Esophagus squamous epithelium (tissue), 5 donors: ENCODE measurements around the gene THEMIS2. TPM values are rescaled to one million over a fixed set of nuclear protein-coding genes. Genes with fewer than 3 reads are reported as not detected.

Source experiments
- DNase-seq: peaks from one replicate; lab custom pipeline; 2025; lab: John Stamatoyannopoulos, UW
- H3K27ac ChIP-seq, 4 donors: fragments of 200-600 bp; sonication (generic); one replicate each; pipeline ENCODE4 v1.5.1; 2016 to 2019; ENCODE audit warnings: mild to moderate bottlenecking in 1 of 4
- H3K27me3 ChIP-seq, 4 donors: fragments of 200-600 bp; sonication (generic); 1 replicate in 3 of 4; 2 replicates in 1 of 4; pipeline versions ENCODE4 v1.5.1 to v1.6.0; 2017 to 2021; ENCODE audit warnings: antibody characterized with exemption in 1 of 4
- H3K36me3 ChIP-seq, 3 donors: fragments of 200-600 bp; sonication (generic); one replicate each; pipeline ENCODE4 v1.5.1; 2016 to 2019
- H3K4me1 ChIP-seq, 3 donors: fragments of 200-600 bp; sonication (generic); one replicate each; pipeline ENCODE4 v1.5.1; 2017 to 2019
- H3K4me3 ChIP-seq, 4 donors: fragments of 200-600 bp; sonication (generic); 1 replicate in 3 of 4; 2 replicates in 1 of 4; pipeline ENCODE4 v1.5.1; 2016 to 2019; ENCODE audit warnings: mild to moderate bottlenecking in 2 of 4, moderate library complexity in 1 of 4
- H3K9me3 ChIP-seq, 3 donors: fragments of 200-600 bp; sonication (generic); one replicate each; pipeline ENCODE4 v1.5.1; 2016 to 2019
- POLR2A ChIP-seq, 4 donors: fragments of 450-650 bp; IDR thresholded peaks; one replicate each; pipeline ENCODE4 v1.6.1; 2017; ENCODE audit warnings: antibody characterized with exemption in 4 of 4, mild to moderate bottlenecking in 4 of 4, moderate library complexity in 3 of 4
- WGBS, 2 donors: methylation state at CpG; one replicate each; pipeline ENCODE4 v1.1.5; 2018; 5-methylcytosine and 5-hydroxymethylcytosine counted together
- intact Hi-C: fragments of 100-400 bp; cut with DNase I; formaldehyde crosslinking; loops from one replicate; pipeline ENCODE4 v1.15.0; 2022
- total RNA-seq, 4 donors: library from RNA; depleted of rRNA; stranded (reverse); fragments of >200 nt; gene quantifications; one replicate each; pipeline ENCODE4 v1.1.0, GENCODE V29; 2016
- TF ChIP-seq, protein P1 (sequence below), 6 experiments: fragments of 450-650 bp in 4 of 6; fragments of 200-600 bp in 2 of 6; sonication (generic) in 2 of 6; IDR thresholded peaks; one replicate each; pipeline ENCODE4 v1.5.1; 2016 to 2019; ENCODE audit warnings: antibody characterized with exemption in 6 of 6, mild to moderate bottlenecking in 4 of 6, moderate library complexity in 4 of 6
- donor health status: DM: yes; HTN: yes; CAD: no.

The THEMIS2 gene
- total RNA-seq, 4 donors from 2014 or later: 2.0 to 13.9 (median 8.6) TPM

DNA sequence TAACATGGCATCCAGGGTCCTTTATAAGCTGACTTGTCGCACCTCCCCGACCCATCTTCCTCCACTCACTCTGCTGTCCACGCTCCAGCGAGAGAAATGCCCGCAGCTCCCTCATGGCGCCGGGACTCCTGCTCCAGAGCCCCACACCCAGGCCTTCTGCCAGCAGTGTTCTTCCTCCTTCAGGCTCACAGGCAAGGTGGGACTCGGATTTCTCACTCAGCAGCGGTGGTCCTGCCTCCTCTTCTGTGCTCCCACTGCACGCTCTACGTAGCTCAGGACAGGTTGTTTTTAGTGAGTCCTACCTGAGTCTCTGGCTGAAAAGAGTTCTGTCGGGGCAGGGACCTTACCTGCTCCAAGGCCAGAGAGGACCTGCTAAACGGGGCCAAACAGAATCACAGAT is 11.2 kb downstream of the THEMIS2 start:
- 82 to 88% methylated on average over 6 to 12 of the region's 13 CpGs for WGBS, 2 donors
- no peak for DNase-seq
- no peak overlapping the region for H3K4me3 ChIP-seq
- H3K9me3 ChIP-seq: no peaks in the 10 kb centered on the region
- peak overlapping the region in 2 of 4 donors; percentile 68 to 87 for H3K27ac ChIP-seq
- no peaks in the 10 kb centered on the region for H3K27me3 ChIP-seq
- no peaks in the 10 kb centered on the region for H3K4me1 ChIP-seq
- TF ChIP-seq, protein P1, sequence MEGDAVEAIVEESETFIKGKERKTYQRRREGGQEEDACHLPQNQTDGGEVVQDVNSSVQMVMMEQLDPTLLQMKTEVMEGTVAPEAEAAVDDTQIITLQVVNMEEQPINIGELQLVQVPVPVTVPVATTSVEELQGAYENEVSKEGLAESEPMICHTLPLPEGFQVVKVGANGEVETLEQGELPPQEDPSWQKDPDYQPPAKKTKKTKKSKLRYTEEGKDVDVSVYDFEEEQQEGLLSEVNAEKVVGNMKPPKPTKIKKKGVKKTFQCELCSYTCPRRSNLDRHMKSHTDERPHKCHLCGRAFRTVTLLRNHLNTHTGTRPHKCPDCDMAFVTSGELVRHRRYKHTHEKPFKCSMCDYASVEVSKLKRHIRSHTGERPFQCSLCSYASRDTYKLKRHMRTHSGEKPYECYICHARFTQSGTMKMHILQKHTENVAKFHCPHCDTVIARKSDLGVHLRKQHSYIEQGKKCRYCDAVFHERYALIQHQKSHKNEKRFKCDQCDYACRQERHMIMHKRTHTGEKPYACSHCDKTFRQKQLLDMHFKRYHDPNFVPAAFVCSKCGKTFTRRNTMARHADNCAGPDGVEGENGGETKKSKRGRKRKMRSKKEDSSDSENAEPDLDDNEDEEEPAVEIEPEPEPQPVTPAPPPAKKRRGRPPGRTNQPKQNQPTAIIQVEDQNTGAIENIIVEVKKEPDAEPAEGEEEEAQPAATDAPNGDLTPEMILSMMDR (IDR thresholded peaks at IDR 0.05): no peak
- TF ChIP-seq POLR2A (IDR thresholded peaks at IDR 0.05): no peak
- H3K36me3 ChIP-seq: peaks cover 0 to 36% (median 0%) of the 10 kb centered on the region in 3 donors
- intact Hi-C loops: no loop called here

DNA sequence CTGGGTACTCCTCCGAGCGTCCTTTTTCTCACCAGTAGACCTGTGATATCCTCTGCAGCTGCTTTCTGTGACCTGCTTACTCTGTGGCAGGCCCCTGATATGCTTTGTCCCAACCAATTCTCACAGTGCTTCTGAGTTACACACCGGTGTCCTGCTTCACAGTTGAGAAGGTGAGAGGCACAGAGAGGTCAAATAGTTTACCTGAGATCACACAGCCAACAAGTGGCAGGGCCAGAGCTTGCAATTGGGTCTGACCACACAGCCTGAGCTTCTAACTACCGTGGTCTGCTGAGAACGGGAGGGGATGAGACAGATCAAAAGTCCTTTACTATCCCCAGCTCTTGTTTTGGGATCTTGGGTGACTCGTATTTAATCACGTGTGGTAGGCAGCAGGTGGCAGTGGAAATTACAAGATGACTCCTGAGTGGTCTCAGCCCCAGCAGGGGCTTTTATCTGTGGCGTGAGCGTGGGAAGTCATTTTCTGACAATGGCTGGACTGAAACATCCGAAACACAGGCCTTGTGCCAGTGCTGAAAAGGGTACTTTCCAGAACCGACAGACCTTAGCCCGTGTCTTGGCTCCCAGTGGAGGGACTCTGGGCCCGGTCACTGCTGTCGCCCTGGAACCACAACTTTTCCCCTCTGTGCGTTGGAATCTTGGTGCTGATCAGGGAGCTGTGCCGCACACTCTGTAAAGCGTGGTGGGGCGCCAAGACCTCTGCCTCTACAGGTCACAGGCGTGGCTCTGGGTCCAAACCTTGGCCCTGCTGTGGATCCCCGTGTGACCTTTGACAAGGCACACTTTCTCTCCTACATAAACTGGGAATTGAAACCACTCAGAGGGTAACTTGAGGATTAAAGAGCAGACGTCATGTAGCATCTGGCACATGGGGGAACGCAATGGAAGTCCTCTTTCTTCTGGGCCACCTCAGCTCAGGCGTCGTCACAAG is 11.9 kb downstream of the THEMIS2 start:
- H3K27ac ChIP-seq: peak overlapping the region in 3 of 4 donors; percentile 14 to 87 (median 68)
- H3K4me3 ChIP-seq: no peak overlapping the region
- WGBS, 2 donors: 70 to 75% methylated on average over 12 to 19 of the region's 24 CpGs
- no peaks in the 10 kb centered on the region for H3K27me3 ChIP-seq
- DNase-seq: no peak
- TF ChIP-seq POLR2A (IDR thresholded peaks at IDR 0.05): no peak
- TF ChIP-seq, protein P1 (IDR thresholded peaks at IDR 0.05): no peak
- intact Hi-C loops: no loop called here
- peaks cover 0 to 43% (median 0%) of the 10 kb centered on the region in 3 donors for H3K36me3 ChIP-seq
- H3K4me1 ChIP-seq: no peaks in the 10 kb centered on the region
- no peaks in the 10 kb centered on the region for H3K9me3 ChIP-seq

DNA sequence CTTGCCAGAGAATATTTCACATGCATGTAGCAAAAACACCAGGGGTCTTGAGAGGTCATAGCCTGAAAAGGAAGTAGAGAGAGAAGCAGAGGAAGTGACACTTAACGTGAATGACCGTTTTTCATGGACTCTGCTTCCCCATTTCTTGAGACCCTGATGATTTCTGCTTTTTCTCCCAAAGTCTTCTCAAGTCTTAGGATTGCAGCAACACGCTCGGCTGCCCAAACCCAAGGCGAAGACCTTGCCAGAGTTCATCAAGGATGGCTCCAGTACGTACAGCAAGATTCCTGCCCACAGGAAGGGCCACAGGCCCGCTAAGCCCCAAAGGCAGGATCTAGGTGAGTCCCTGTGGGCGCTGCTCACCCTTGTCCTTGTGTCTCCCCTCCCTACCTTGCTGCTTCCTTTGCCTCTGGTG is 12.8 kb downstream of the THEMIS2 start:
- Histone ChIP-seq H3K4me3 (no peak overlapping the region), H3K4me1 (peaks cover 0 to 4% (median 0%) of the 10 kb centered on the region in 3 donors), H3K36me3 (peaks cover 0 to 51% (median 0%) of the 10 kb centered on the region in 3 donors), H3K27ac (peak overlapping the region; percentile 30 to 87 (median 56)), H3K27me3 (no peaks in the 10 kb centered on the region), H3K9me3 (no peaks in the 10 kb centered on the region)
- 65 to 72% methylated on average over 5 to 8 of the region's 8 CpGs for WGBS, 2 donors
- TF ChIP-seq, protein P1 (IDR thresholded peaks at IDR 0.05): no peak
- no peak for TF ChIP-seq POLR2A (IDR thresholded peaks at IDR 0.05)
- no peak for DNase-seq
- intact Hi-C loops: no loop called here

DNA sequence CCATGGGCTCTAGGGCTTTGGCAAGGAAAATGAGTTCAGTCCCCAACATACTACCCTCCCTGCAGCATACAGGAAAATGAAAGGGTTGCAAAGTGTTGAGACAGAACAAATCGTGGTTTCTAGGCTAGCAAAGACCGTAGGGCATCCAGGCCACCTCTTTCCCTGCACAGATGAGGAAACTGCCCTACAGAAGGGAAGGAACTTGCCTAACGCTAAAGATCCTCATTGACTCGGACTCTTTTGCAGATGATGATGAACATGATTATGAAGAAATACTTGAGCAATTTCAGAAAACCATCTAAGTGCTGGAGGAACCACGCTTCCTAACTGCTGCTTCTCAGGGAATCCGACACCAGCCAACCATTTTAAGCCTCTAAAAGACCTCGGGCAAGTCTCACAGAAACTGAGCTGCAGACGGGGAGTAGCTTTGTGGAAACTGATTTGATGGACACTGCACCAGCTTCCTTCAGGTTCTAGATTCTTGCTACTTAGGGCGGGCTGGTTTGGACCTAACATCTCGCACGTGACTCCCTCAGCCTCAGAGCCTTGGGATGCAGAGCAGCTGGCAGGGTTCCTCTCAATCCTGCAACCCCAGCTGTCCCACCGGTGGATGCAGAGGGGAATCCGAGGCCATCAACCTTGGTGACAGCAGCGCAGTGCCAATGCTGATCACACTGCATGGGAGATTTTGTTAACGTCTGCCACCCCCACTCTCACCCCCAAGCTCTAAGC is 13.4 kb downstream of the THEMIS2 start:
- 72 to 79% methylated on average over 11 to 15 of the region's 15 CpGs for WGBS, 2 donors
- Histone ChIP-seq H3K36me3 (peaks cover 0 to 58% (median 0%) of the 10 kb centered on the region in 3 donors), H3K4me1 (peaks cover 0 to 4% (median 0%) of the 10 kb centered on the region in 3 donors), H3K4me3 (no peak overlapping the region), H3K9me3 (no peaks in the 10 kb centered on the region), H3K27ac (peak overlapping the region; percentile 30 to 87 (median 56)), H3K27me3 (no peaks in the 10 kb centered on the region)
- DNase-seq: no peak
- TF ChIP-seq, protein P1 (IDR thresholded peaks at IDR 0.05): no peak
- peak in 1 of 4 donors; percentile 5 for TF ChIP-seq POLR2A (IDR thresholded peaks at IDR 0.05)
- intact Hi-C loops: no loop called here
